ENCODE measurements around the gene GCNT2.
"Not testable (repeated sequence)": the region's sequence is repeated elsewhere in the genome, so short reads cannot be mapped to it uniquely, and the experiment has no call there.

Gene GCNT2

DNA sequence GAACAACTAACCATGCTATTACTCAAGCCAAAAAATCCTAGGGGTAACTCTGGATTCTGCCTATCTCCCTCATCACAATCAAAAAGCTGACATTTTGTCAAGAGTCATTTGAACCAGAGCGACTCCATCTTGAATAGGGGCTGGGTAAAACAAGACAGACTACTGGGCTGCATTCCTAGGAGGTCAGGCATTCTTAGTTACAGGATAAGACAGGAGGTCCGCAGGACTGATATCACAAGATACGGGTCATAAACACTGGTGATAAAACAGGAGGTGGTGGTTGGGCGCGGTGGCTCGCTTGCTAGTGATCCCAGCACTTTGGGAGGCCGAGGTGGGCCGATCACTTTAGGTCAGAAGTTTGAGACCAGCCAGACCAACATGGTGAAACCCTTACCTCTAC lies 141.1 kb downstream of the GCNT2 start:
- TF ChIP-seq, protein P1, sequence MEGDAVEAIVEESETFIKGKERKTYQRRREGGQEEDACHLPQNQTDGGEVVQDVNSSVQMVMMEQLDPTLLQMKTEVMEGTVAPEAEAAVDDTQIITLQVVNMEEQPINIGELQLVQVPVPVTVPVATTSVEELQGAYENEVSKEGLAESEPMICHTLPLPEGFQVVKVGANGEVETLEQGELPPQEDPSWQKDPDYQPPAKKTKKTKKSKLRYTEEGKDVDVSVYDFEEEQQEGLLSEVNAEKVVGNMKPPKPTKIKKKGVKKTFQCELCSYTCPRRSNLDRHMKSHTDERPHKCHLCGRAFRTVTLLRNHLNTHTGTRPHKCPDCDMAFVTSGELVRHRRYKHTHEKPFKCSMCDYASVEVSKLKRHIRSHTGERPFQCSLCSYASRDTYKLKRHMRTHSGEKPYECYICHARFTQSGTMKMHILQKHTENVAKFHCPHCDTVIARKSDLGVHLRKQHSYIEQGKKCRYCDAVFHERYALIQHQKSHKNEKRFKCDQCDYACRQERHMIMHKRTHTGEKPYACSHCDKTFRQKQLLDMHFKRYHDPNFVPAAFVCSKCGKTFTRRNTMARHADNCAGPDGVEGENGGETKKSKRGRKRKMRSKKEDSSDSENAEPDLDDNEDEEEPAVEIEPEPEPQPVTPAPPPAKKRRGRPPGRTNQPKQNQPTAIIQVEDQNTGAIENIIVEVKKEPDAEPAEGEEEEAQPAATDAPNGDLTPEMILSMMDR (IDR thresholded peaks at IDR 0.05; ENCODE audit: control insufficient read depth, insufficient read depth, low read depth, low read length, missing control alignments), result no peak
- no peak for DNase-seq (ENCODE audit: low read depth)
- H3K4me3 ChIP-seq (ENCODE audit: control insufficient read depth, low read depth, low read length), result no peak overlapping the region

DNA sequence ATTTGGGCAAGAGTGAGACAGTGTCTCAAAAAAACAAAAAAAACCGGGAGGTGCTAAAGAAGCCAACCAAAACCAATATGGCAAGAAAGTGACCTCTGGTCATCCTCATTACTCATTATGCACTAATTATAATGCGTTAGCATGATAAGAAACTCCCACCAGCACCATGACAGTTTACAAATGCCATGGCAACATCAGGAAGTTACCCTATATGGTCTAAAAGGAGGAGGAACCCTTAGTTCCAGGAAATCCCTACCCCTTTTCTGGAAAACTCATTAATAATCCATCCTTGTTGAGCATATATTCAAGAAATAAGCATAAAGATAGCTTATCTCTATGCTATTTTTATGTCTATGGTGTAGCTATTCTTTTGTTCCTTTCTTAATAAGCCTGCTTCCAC lies 141.6 kb downstream of the GCNT2 start:
- TF ChIP-seq, protein P1 (IDR thresholded peaks at IDR 0.05; ENCODE audit: control insufficient read depth, insufficient read depth, low read depth, low read length, missing control alignments), result no peak
- no peak overlapping the region for H3K4me3 ChIP-seq (ENCODE audit: control insufficient read depth, low read depth, low read length)
- DNase-seq (ENCODE audit: low read depth), result no peak

DNA sequence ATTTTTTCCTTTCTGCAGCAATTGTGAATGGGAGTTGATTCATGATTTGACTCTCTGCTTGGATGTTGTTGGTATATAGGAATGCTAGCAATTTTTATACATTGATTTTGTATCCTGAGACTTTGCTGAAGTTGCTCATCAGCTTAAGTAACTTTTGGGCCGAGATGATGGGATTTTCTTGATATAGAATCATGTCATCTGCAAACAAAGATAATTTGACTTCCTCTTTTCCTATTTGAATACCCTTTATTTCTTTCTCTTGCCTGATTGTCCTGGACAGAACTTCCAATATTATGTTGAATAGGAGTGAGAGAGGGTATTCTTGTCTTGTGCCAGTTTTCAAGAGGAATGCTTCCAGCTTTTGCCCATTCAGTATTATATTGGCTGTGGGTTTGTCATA lies 144.4 kb downstream of the GCNT2 start:
- not testable (repeated sequence) for H3K4me3 ChIP-seq (ENCODE audit: control insufficient read depth, low read depth, low read length); DNase-seq (ENCODE audit: low read depth)

DNA sequence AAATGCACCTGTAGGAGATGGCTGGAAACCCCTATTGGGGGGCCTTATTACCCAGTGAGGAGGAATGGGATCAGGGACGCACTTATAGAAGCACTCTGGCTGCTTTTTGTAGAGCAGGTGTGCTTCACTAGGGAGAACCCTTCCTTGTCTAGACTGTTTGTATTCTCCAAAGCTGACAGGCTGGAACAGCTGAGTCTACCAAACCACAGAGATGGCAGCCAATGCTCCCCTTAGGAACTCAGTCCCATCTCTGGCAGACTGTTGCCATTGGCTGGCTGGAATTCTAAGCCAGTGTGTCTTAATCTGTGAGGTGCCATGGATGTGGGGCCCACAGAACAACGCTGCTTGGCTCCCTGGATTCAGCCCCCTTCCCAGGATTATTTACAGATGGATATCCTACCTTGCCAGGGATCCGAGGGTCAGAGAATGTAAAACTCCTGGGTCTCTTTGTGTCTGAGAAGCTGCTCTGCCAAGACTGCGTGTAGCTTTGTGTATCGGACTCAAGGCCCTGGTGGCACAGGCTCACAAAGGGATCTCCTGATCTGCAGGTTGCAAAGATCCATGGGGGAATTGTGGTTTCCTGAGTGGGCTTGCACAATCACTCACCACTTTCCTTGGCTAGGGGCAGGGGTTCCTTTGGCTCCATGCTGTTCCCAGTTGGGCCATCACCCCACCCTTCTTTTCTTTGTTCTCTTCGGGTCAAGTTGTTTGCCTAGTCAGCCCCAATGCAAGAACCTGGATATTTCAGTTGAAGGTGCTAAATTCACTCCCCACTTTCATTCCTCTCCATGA lies 147.2 kb downstream of the GCNT2 start:
- TF ChIP-seq, protein P1 (IDR thresholded peaks at IDR 0.05; ENCODE audit: control insufficient read depth, insufficient read depth, low read depth, low read length, missing control alignments), result no peak
- DNase-seq (ENCODE audit: low read depth), result no peak
- H3K4me3 ChIP-seq (ENCODE audit: control insufficient read depth, low read depth, low read length), result no peak overlapping the region

DNA sequence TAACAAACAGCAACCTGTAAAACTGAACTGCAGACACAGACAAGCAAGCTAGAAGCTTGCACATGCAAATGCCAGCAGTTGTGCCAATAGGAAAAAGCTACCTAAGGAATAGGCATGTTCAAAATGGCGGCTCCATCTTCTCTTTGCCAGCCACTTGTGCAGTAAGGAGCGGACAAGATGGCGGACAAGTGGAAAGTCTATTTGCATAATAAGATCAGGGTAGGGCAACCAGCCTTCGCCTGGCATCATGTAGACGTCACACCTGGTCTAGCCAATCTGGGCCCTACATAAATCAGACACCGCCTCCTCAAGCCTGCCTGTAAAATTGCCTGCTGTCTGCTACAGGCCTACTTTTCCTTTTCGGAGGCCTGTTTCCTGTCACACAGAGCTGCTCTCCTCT lies 155.3 kb downstream of the GCNT2 start:
- no peak overlapping the region for H3K4me3 ChIP-seq (ENCODE audit: control insufficient read depth, low read depth, low read length)
- TF ChIP-seq, protein P1 (IDR thresholded peaks at IDR 0.05; ENCODE audit: control insufficient read depth, insufficient read depth, low read depth, low read length, missing control alignments), result no peak
- DNase-seq (ENCODE audit: low read depth), result no peak

DNA sequence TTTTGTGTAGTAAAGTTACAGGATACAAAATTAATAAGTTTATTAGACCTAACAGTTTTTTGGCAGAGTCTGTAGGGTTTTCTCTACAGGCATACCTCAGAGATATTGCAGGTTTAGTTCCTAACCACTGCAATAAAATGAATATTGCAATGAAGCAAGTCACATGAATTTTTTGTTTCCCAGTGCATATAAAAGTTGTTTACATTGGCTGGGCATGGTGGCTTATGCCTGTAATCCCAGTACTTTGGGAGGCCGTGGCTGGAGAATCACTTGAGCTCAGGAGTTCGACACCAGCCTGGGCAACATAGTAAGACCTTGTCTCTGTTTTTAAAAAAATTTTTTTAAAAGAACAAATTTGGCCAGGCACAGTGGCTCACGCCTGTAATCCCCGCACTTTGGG lies 157.3 kb downstream of the GCNT2 start:
- TF ChIP-seq, protein P1 (IDR thresholded peaks at IDR 0.05; ENCODE audit: control insufficient read depth, insufficient read depth, low read depth, low read length, missing control alignments), result no peak
- no peak overlapping the region for H3K4me3 ChIP-seq (ENCODE audit: control insufficient read depth, low read depth, low read length)
- DNase-seq (ENCODE audit: low read depth), result no peak

Data from AG09309 (cell line).